Measurements from ENCODE around the gene WDTC1. TPM values are rescaled to one million over a fixed set of nuclear protein-coding genes. Genes with fewer than 3 reads are reported as not detected.

Gene WDTC1
- total RNA-seq, 1 donor from 2014 or later = 61.1 TPM

- no peaks in the 10 kb centered on the region for H3K9me3 ChIP-seq (replicated peaks)
- TF ChIP-seq CTCF (IDR thresholded peaks at IDR 0.05; ENCODE audit: borderline replicate concordance) = no peak
- peaks cover 66% of the 10 kb centered on the region for H3K36me3 ChIP-seq
- no peaks in the 10 kb centered on the region for H3K27me3 ChIP-seq (ENCODE audit: low read depth)
- H3K27ac ChIP-seq (replicated peaks) = no peak overlapping the region
- intact Hi-C loops (cut with micrococcal nuclease) = no loop called here
- no peak for DNase-seq
- peaks cover 18% of the 10 kb centered on the region for H3K4me1 ChIP-seq
- no peak overlapping the region for H3K4me3 ChIP-seq
These were observed 101.3 kb downstream of the WDTC1 start for GRCh38 chr1:27335506-27336422.

GRCh38 chr1:27336756-27337155 is 102.3 kb downstream of the WDTC1 start:
- Histone ChIP-seq H3K4me3 (no peak overlapping the region), H3K27ac (replicated peaks) (no peak overlapping the region), H3K36me3 (peaks cover 60% of the 10 kb centered on the region), H3K9me3 (replicated peaks) (no peaks in the 10 kb centered on the region), H3K27me3 (ENCODE audit: low read depth) (no peaks in the 10 kb centered on the region), H3K4me1 (peaks cover 15% of the 10 kb centered on the region)
- DNase-seq = no peak
- TF ChIP-seq CTCF (IDR thresholded peaks at IDR 0.05; ENCODE audit: borderline replicate concordance) = no peak
- intact Hi-C loops (cut with micrococcal nuclease) = no loop called here

- H3K4me1 ChIP-seq = peaks cover 11% of the 10 kb centered on the region
- no peak for TF ChIP-seq CTCF (IDR thresholded peaks at IDR 0.05; ENCODE audit: borderline replicate concordance)
- intact Hi-C loops (cut with micrococcal nuclease) = no loop called here
- no peaks in the 10 kb centered on the region for H3K27me3 ChIP-seq (ENCODE audit: low read depth)
- H3K4me3 ChIP-seq = no peak overlapping the region
- no peak overlapping the region for H3K27ac ChIP-seq (replicated peaks)
- H3K9me3 ChIP-seq (replicated peaks) = no peaks in the 10 kb centered on the region
- H3K36me3 ChIP-seq = peaks cover 42% of the 10 kb centered on the region
- no peak for DNase-seq
These were observed 104.3 kb downstream of the WDTC1 start for GRCh38 chr1:27338751-27339150.

GRCh38 chr1:27339213-27339612 is 104.8 kb downstream of the WDTC1 start:
- no peak for TF ChIP-seq CTCF (IDR thresholded peaks at IDR 0.05; ENCODE audit: borderline replicate concordance)

GRCh38 chr1:27341525-27342252 is 107.3 kb downstream of the WDTC1 start, which contains the start of gene SYTL1:
Gene SYTL1 (plus strand): TSS chr1:27342022. CDS start chr1:27345335, 3,313 bp downstream.
- peak within 1 kb of the TSS; percentile 43 for H3K27ac ChIP-seq (replicated peaks)
- peak within 1 kb of the TSS; percentile 12 for H3K4me3 ChIP-seq
- no peaks in the 10 kb centered on the region for H3K27me3 ChIP-seq (ENCODE audit: low read depth)
- peaks cover 12% of the 10 kb centered on the region for H3K36me3 ChIP-seq
- TF ChIP-seq CTCF (IDR thresholded peaks at IDR 0.05; ENCODE audit: borderline replicate concordance) = no peak
- no peaks in the 10 kb centered on the region for H3K9me3 ChIP-seq (replicated peaks)
- DNase-seq = no peak
- H3K4me1 ChIP-seq = peaks cover 11% of the 10 kb centered on the region
- intact Hi-C loops (cut with micrococcal nuclease) = no loop called here

More at GRCh38 chr1:27339213-27339612, 104.8 kb downstream of the WDTC1 start:
- Histone ChIP-seq H3K27me3 (ENCODE audit: low read depth) (no peaks in the 10 kb centered on the region), H3K9me3 (replicated peaks) (no peaks in the 10 kb centered on the region), H3K4me1 (peaks cover 11% of the 10 kb centered on the region), H3K36me3 (peaks cover 37% of the 10 kb centered on the region), H3K27ac (replicated peaks) (no peak overlapping the region), H3K4me3 (no peak overlapping the region)
- intact Hi-C loops (cut with micrococcal nuclease) = no loop called here
- no peak for DNase-seq
